SH-SY5Y (cell line): Measurements from ENCODE around the gene IQUB.

ENCODE experiments used
- GATA2 ChIP-seq: IDR thresholded peaks from 2 replicates; pipeline ENCODE4 v1.6.1; 2011; ENCODE audit warnings: mild to moderate bottlenecking, low read depth, low read length
- GATA3 ChIP-seq: IDR thresholded peaks from 2 replicates; pipeline ENCODE4 v1.6.1; 2011; ENCODE audit warnings: low read depth, mild to moderate bottlenecking, low read length, moderate library complexity

DNA sequence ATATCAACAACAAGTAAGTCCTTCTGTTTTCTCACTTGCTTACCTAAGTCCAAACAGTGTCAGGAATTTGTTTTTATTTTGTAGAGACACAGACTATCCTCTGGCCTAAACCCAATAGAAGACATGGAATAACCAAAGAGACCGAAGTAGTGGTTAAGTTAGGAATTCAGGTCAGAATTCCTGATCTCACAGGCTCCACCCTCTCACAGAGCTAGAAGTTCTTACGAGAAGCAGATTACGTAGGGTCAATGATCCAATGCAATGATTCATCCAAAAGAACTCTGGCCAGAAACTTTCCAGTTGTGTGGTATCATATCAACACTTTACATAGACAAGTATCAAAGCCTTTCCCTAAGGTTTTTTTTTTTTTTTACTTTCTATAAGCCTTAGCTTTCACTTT lies 73.8 kb downstream of the IQUB start:
- TF ChIP-seq GATA2 (no peak), GATA3 (no peak)
